Mucosa of descending colon (tissue), 3 donors: ENCODE measurements around the gene ATP8A2. TPM values are rescaled to one million over a fixed set of nuclear protein-coding genes. Genes with fewer than 3 reads are reported as not detected.

ENCODE experiments used
- ATAC-seq: fragments of 200-7000 bp; cut with Tn5 transposase; one replicate; pipeline ENCODE4 v1.9.1; 2020; ENCODE audit warnings: mild to moderate bottlenecking, moderate library complexity
- DNase-seq, 3 donors: peaks; one replicate each; pipeline ENCODE4 v3.0.0-alpha.2; 2020
- H3K36me3 ChIP-seq: fragments of 200-600 bp; one replicate; pipeline ENCODE4 v1.8.0; 2021; ENCODE audit warnings: low read depth, mild to moderate bottlenecking
- H3K4me1 ChIP-seq: fragments of 200-600 bp; one replicate; pipeline ENCODE4 v1.8.0; 2021; ENCODE audit warnings: low read depth, mild to moderate bottlenecking
- H3K4me3 ChIP-seq: fragments of 200-600 bp; one replicate; pipeline ENCODE4 v1.8.0; 2021; ENCODE audit warnings: mild to moderate bottlenecking
- H3K9me3 ChIP-seq: fragments of 200-600 bp; one replicate; pipeline ENCODE4 v1.8.0; 2021; ENCODE audit warnings: mild to moderate bottlenecking
- intact Hi-C, 2 donors: fragments of 100-400 bp; cut with DNase I in 1 of 2; cut with micrococcal nuclease in 1 of 2; formaldehyde crosslinking; loops; one replicate each; pipeline versions ENCODE4 v1.11.0 to v1.11.1; 2022; cut with DNase I, micrococcal nuclease
- total RNA-seq, 3 donors: library from RNA; stranded (reverse); fragmentation: NEBNext Ultra II Directional in 2 of 3; extraction: Animal tissue kit (Norgen Biotek cat#: 25700) in 2 of 3; gene quantifications; one replicate each; pipeline versions ENCODE4 v1.2.1 to v1.2.4, GENCODE V29; 2021 to 2023
- TF ChIP-seq, protein P1 (sequence below): fragments of 200-600 bp; IDR thresholded peaks from one replicate; pipeline ENCODE4 v1.8.0; 2022; ENCODE audit warnings: antibody characterized with exemption, mild to moderate bottlenecking
- donor health status: DM: no; HTN: no; CAD: no; lungs with moderate emphysema.
- donor health status: DM: no; HTN: no; CAD: no.
- donor health status: DM: no; HTN: yes; CAD: no.

Gene ATP8A2
- total RNA-seq, 3 donors from 2014 or later = 0.22 to 3.6 (median 0.41) TPM

GRCh38 chr13:25578526-25578925 lies 206.8 kb downstream of the ATP8A2 start:
- no peak for ATAC-seq
- Histone ChIP-seq H3K9me3 (no peaks in the 10 kb centered on the region), H3K4me3 (no peak overlapping the region), H3K4me1 (no peaks in the 10 kb centered on the region), H3K36me3 (no peaks in the 10 kb centered on the region)
- DNase-seq = no peak
- TF ChIP-seq, protein P1, sequence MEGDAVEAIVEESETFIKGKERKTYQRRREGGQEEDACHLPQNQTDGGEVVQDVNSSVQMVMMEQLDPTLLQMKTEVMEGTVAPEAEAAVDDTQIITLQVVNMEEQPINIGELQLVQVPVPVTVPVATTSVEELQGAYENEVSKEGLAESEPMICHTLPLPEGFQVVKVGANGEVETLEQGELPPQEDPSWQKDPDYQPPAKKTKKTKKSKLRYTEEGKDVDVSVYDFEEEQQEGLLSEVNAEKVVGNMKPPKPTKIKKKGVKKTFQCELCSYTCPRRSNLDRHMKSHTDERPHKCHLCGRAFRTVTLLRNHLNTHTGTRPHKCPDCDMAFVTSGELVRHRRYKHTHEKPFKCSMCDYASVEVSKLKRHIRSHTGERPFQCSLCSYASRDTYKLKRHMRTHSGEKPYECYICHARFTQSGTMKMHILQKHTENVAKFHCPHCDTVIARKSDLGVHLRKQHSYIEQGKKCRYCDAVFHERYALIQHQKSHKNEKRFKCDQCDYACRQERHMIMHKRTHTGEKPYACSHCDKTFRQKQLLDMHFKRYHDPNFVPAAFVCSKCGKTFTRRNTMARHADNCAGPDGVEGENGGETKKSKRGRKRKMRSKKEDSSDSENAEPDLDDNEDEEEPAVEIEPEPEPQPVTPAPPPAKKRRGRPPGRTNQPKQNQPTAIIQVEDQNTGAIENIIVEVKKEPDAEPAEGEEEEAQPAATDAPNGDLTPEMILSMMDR = no peak
- intact Hi-C loops = loop anchor here in 1 of 2 donors (5.0 kb wide), 1 partner anchor 484 kb away; no protein-coding TSS in a partner anchor

DNA sequence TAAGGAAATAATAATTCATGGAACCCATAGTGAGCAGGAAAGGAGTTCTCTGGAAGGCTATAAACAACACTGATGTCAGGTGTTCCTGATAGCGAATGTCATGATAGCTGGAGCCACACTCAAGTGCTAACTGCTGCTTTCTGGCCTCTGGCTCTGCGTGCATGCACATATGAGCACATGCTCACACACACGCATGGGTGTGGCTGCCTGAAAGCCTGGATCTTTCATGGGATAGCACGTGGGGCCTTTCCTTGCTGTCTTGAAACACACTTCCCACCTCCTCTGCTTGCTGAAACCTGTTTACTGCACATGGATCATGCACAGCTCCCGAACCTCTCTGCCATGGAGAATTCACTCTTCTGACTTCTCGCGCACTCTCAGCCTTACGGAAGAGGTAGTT lies 207.4 kb downstream of the ATP8A2 start:
- intact Hi-C loops = loop anchor here in 1 of 2 donors (5.0 kb wide), 1 partner anchor 483 kb away; no protein-coding TSS in a partner anchor

GRCh38 chr13:25581351-25581750 lies 209.6 kb downstream of the ATP8A2 start:
- no peak for DNase-seq
- no peak for ATAC-seq
- no peak overlapping the region for H3K4me3 ChIP-seq
- intact Hi-C loops = no loop called here
- H3K4me1 ChIP-seq = no peaks in the 10 kb centered on the region
- no peaks in the 10 kb centered on the region for H3K9me3 ChIP-seq
- TF ChIP-seq, protein P1 = no peak
- H3K36me3 ChIP-seq = no peaks in the 10 kb centered on the region

More for the DNA sequence above, 207.4 kb downstream of the ATP8A2 start:
- no peaks in the 10 kb centered on the region for H3K4me1 ChIP-seq
- ATAC-seq (no peak), DNase-seq (no peak)
- no peak overlapping the region for H3K4me3 ChIP-seq
- H3K36me3 ChIP-seq = no peaks in the 10 kb centered on the region
- TF ChIP-seq, protein P1 = no peak
- H3K9me3 ChIP-seq = no peaks in the 10 kb centered on the region

DNA sequence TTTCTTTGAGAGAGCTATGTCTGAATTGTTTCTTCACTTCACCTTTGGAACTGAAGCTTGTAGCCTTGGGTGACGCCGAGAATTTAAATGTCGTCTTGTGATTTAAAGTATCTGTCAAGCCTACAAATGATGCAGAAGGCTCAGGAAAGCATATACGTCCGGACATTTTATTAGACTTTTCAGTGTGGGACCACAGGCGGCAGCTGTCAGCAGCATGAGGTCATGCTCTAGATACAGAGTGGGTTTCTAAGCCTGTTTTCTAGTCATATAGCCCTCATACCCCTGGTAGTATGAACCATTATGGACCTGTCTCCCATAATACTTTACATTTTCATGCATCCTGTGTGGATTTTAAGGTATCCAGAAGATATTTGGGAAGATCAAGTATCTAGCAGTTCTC lies 212.3 kb downstream of the ATP8A2 start:
- Histone ChIP-seq H3K4me3 (no peak overlapping the region), H3K9me3 (no peaks in the 10 kb centered on the region), H3K36me3 (no peaks in the 10 kb centered on the region), H3K4me1 (no peaks in the 10 kb centered on the region)
- DNase-seq = no peak
- no peak for ATAC-seq
- intact Hi-C loops = no loop called here
- TF ChIP-seq, protein P1 = no peak

DNA sequence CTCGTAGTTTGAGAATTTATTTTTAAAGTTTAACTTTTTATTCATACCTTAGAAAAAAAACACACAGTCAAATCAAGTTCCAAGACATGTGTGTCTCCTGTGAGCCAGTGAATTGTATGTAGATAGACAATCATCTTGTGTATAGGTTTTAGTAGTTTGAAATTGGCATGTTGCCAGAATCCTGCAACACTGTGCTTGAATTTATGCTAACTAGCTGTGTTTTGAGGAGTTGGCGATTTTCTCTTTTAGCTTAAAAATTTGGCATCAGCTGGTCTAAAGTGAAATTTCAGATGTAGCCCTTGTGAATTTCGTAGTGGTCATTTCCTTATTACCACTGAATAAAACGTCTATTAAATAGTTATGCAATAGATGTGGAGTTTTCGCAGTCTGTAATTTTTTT lies 213.2 kb downstream of the ATP8A2 start:
- H3K4me3 ChIP-seq = no peak overlapping the region
- intact Hi-C loops = no loop called here
- H3K36me3 ChIP-seq = no peaks in the 10 kb centered on the region
- DNase-seq (no peak), ATAC-seq (no peak)
- TF ChIP-seq, protein P1 = no peak
- H3K9me3 ChIP-seq = no peaks in the 10 kb centered on the region
- H3K4me1 ChIP-seq = no peaks in the 10 kb centered on the region
